SK-N-SH (cell line): ENCODE measurements around the gene MT1E.

ENCODE experiments used
- CTCF ChIP-seq: fragments of 200-600 bp; sonication (generic); IDR thresholded peaks from 2 replicates; pipeline ENCODE4 v1.6.1; 2017; ENCODE audit warnings: antibody characterized with exemption, mild to moderate bottlenecking, moderate library complexity
- EP300 ChIP-seq, 2 experiments: IDR thresholded peaks; 2 replicates each; pipeline versions ENCODE4 v1.4.0 to v1.6.1; 2012; ENCODE audit warnings: borderline replicate concordance in 1 of 2, low read depth in 1 of 2, low read length in 1 of 2
- FOXM1 ChIP-seq: IDR thresholded peaks from 2 replicates; pipeline ENCODE4 v1.4.0; 2012; ENCODE audit warnings: low read depth, mild to moderate bottlenecking
- MAX ChIP-seq: IDR thresholded peaks from 2 replicates; pipeline ENCODE4 v1.4.0; 2012; ENCODE audit warnings: low read depth
- MXI1 ChIP-seq: IDR thresholded peaks from 2 replicates; pipeline ENCODE4 v1.6.1; 2012; ENCODE audit warnings: mild to moderate bottlenecking, low read depth, low read length, improper control_type of control experiment
- PBX3 ChIP-seq: IDR thresholded peaks from 2 replicates; pipeline ENCODE4; 2012
- POLR2AphosphoS5 ChIP-seq: IDR thresholded peaks from 2 replicates; pipeline ENCODE4 v1.6.1; 2012; ENCODE audit warnings: low read depth, low read length
- RCOR1 ChIP-seq: fragments of 150-350 bp; IDR thresholded peaks from 2 replicates; pipeline ENCODE4 v1.6.1; 2017; ENCODE audit warnings: antibody characterized with exemption, low read length
- RFX5 ChIP-seq: IDR thresholded peaks from 2 replicates; pipeline ENCODE4 v1.6.1; 2012; ENCODE audit warnings: mild to moderate bottlenecking, improper control_type of control experiment, low read length
- USF1 ChIP-seq: IDR thresholded peaks from 2 replicates; pipeline ENCODE4 v1.4.0; 2012; ENCODE audit warnings: low read depth, borderline replicate concordance

- TF ChIP-seq POLR2AphosphoS5 (no peak), USF1 (no peak), CTCF (no peak), MXI1 (no peak), MAX (no peak), PBX3 (no peak), EP300 (IDR thresholded peaks at IDR 0.05; ENCODE audit: borderline replicate concordance in 1 of 2, low read depth in 1 of 2, low read length in 1 of 2) (no peak), FOXM1 (no peak), RFX5 (no peak), RCOR1 (no peak)
Observed at GRCh38 chr16:56631197-56631596, 5.6 kb downstream of the MT1E start.
